GM20431 (cell line): ENCODE results near the gene SCGB1A1.

ENCODE experiments used
- in situ Hi-C: fragments of 300-500 bp; cut with MseI, MboI; formaldehyde crosslinking; loops from one replicate; pipeline ENCODE4 v1.15.0; 2020; ENCODE audit warnings: low sequenced_read_pairs; ENCODE audit not compliant: unreplicated experiment

SCGB1A1 gene

GRCh38 chr11:62471603-62472002 is 52.8 kb downstream of the SCGB1A1 start:
- in situ Hi-C loops = no loop called here

DNA sequence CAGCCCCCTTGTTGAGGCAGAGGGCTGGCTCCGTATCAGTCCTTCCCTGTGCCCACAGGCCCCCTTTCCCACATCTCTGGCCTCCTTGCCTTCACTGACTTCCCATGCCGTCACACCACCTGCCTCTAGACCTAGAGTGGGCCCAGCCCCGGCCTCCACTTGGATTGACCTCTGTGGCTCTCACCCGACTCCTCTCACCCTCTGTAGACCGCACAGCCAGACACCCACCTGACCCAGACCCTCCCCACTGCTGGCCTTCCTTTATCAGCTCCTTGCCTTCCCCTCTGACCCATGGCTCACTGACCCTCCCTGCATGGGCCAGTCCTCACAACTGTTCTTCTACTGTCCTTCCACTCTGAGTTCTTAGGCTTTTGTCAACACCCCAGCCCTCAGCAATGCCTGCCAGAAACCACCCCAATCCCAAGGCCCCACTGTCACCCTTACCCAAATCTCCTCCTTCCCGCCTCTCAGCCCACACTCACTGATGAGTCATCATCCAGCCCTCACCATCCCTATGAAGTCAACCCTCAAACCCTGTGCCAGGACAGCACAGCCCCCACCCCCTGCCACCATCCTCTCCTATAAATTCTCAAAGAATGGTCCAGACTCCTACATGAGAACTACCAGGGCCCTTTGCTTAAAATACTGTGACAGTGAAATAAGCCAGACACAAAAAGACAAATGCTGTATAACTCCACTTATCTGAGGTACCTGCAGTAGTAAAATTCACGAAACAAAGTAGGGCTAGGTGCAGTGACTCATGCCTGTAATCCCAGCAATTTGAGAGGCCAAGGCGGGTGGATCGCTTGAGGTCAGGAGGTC is 53.4 kb downstream of the SCGB1A1 start:
- in situ Hi-C loops = no loop called here
